Activated T-cell treated with anti-CD3 and anti-CD28 coated beads, Interleukin-2, amount 50 U/mL, for 4 hours (primary cell): ENCODE data around the gene TUBGCP6. TPM values are rescaled to one million over a fixed set of nuclear protein-coding genes. Genes with fewer than 3 reads are reported as not detected.
A peak's percentile ranks its signal among the peaks of the same experiment; 100 is the strongest.
"Not testable (repeated sequence)": the region's sequence is repeated elsewhere in the genome, so short reads cannot be mapped to it uniquely, and the experiment has no call there.

Experiments used
- ATAC-seq, 2 donors: fragments of 200-7000 bp; cut with Tn5 transposase; one replicate each; pipeline ENCODE4 v1.10.0; 2021
- DNase-seq: peaks from one replicate; pipeline ENCODE4 v3.0.0-alpha.2; 2020
- H3K27me3 Mint-ChIP-seq: one replicate; pipeline ENCODE4 v1.8.0; 2021; ENCODE audit warnings: low read depth, mixed read lengths
- H3K36me3 Mint-ChIP-seq: one replicate; pipeline ENCODE4 v1.8.0; 2022; ENCODE audit warnings: mixed read lengths; ENCODE audit not compliant: insufficient read depth
- H3K4me1 Mint-ChIP-seq: one replicate; pipeline ENCODE4 v1.8.0; 2021; ENCODE audit warnings: low read depth, mixed read lengths
- H3K4me3 Mint-ChIP-seq: one replicate; pipeline ENCODE4 v1.8.0; 2021; ENCODE audit warnings: mild to moderate bottlenecking, moderate library complexity, mixed read lengths
- H3K9me3 Mint-ChIP-seq: one replicate; pipeline ENCODE4 v1.8.0; 2021; ENCODE audit warnings: mixed read lengths
- total RNA-seq, 3 donors: library from RNA; stranded (reverse); gene quantifications; one replicate each; pipeline ENCODE4 v1.2.1, GENCODE V29; 2021

TUBGCP6 gene
- total RNA-seq, 3 donors from 2014 or later: 44.5 to 50.6 (median 48.3) TPM

- H3K27me3 Mint-ChIP-seq: no peaks in the 10 kb centered on the region
- peaks cover 28% of the 10 kb centered on the region for H3K36me3 Mint-ChIP-seq
- ATAC-seq (no peak), DNase-seq (no peak)
- H3K4me3 Mint-ChIP-seq: no peak overlapping the region
- no peaks in the 10 kb centered on the region for H3K9me3 Mint-ChIP-seq
- H3K4me1 Mint-ChIP-seq: peaks cover 12% of the 10 kb centered on the region
Measured at GRCh38 chr22:50215297-50216054, 29.3 kb downstream of the TUBGCP6 start.

- DNase-seq (no peak), ATAC-seq (no peak)
- Mint-ChIP-seq H3K9me3 (no peaks in the 10 kb centered on the region), H3K4me1 (peaks cover 16% of the 10 kb centered on the region), H3K27me3 (no peaks in the 10 kb centered on the region), H3K4me3 (no peak overlapping the region), H3K36me3 (peaks cover 32% of the 10 kb centered on the region)
Measured at GRCh38 chr22:50213263-50213662, 31.6 kb downstream of the TUBGCP6 start.

DNA sequence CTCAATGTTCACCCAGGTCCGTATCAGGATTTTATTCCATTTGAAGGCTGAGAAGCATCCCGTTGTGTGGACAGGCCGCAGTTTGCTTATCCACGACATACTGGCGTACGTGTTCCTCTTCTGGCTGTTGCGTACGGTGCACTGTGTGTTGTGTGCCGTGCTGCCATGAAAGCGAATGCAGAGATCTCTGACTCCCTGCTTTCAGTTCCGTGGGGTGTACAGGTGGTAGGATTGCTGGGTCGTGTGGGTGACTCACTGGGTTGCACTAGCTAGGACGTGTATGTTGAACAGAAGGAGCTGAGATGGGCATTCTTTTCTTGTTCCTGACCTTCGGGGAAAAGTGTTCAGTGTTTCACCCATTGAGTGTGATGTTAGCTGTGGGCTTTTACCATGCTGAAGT, 33.7 kb downstream of the TUBGCP6 start:
- Mint-ChIP-seq H3K4me1 (peaks cover 16% of the 10 kb centered on the region), H3K27me3 (no peaks in the 10 kb centered on the region), H3K36me3 (peaks cover 28% of the 10 kb centered on the region), H3K4me3 (no peak overlapping the region), H3K9me3 (no peaks in the 10 kb centered on the region)
- DNase-seq: no peak
- ATAC-seq: no peak

GRCh38 chr22:50210378-50211139, 34.3 kb downstream of the TUBGCP6 start:
- DNase-seq (no peak), ATAC-seq (no peak)
- no peaks in the 10 kb centered on the region for H3K27me3 Mint-ChIP-seq
- peaks cover 16% of the 10 kb centered on the region for H3K4me1 Mint-ChIP-seq
- H3K9me3 Mint-ChIP-seq: no peaks in the 10 kb centered on the region
- peaks cover 23% of the 10 kb centered on the region for H3K36me3 Mint-ChIP-seq
- no peak overlapping the region for H3K4me3 Mint-ChIP-seq

DNA sequence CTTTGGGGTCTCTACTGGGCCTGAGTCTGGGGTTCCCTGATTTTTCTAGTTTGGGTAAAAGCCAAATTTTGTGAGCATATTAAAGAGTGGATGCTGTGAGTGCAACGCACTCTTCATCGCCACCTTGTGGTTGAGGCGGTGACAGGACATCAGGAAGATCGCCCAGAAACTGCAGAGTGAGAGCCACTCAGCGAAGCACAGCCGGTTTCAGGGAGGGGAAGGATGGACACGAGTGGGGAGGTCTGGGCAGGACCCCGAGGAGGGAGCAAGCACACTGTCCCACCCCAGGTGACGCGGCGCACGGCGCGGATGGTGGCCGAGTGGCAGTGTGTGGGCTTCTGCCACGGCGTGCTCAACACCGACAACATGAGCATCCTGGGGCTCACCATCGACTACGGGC, 34.9 kb downstream of the TUBGCP6 start:
- Mint-ChIP-seq H3K4me1 (peaks cover 18% of the 10 kb centered on the region), H3K4me3 (no peak overlapping the region), H3K27me3 (no peaks in the 10 kb centered on the region), H3K36me3 (peaks cover 25% of the 10 kb centered on the region), H3K9me3 (no peaks in the 10 kb centered on the region)
- peak; percentile 73 for ATAC-seq
- DNase-seq: peak; percentile 65

DNA sequence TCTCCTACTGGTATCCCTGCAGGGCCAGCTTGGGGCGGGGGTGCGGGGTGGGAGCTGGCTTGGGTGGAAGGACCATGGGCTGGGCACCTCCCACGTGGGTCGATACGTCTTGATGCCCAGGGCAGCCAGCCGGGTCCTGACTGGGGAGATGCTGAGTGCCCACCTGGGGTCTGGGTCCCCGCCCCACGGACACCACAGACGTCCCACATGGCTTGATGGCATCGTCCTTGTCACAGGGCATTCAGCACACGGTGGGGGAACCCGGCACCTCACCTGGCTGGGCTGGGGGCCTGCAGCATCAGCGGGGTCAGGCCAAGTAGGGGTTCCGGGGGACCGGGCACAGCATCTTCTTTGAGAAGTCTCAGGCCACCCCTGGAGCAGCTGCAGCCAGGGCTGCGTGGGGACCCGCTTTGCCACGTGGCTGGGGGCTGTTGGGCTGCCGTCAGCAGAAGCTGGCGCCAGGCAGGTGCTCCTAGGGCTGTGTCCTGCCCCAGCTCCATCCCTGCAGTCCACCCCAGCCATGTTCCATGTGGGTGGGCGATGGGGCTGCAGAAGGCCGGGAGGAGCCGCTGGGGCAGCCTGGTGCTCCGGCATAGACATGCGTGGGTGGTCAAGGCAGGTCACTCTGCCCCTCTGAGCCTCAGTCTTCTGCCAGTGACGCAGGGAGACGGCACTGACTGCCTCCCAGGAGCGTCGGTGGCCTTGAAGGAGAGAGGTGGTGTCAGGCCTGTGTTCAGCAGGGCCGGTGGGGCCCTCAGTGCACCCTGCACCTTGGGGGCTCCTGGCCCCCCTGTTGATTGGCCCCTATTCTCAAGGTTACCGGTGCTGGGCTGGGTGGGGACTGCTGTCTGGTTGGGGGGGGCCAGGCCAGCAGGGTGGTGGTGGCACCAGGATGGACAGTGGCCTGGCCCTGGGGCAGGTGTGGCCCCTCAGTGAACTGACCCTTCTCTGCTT, 35.6 kb downstream of the TUBGCP6 start:
- peaks cover 18% of the 10 kb centered on the region for H3K4me1 Mint-ChIP-seq
- H3K36me3 Mint-ChIP-seq: peaks cover 24% of the 10 kb centered on the region
- no peaks in the 10 kb centered on the region for H3K9me3 Mint-ChIP-seq
- no peak overlapping the region for H3K4me3 Mint-ChIP-seq
- H3K27me3 Mint-ChIP-seq: no peaks in the 10 kb centered on the region
- no peak for DNase-seq
- peak; percentile 10 to 35 for ATAC-seq

GRCh38 chr22:50208430-50208938, 36.3 kb downstream of the TUBGCP6 start:
- H3K4me1 Mint-ChIP-seq: peaks cover 20% of the 10 kb centered on the region
- H3K36me3 Mint-ChIP-seq: peaks cover 26% of the 10 kb centered on the region
- DNase-seq (no peak), ATAC-seq (no peak)
- no peaks in the 10 kb centered on the region for H3K27me3 Mint-ChIP-seq
- no peaks in the 10 kb centered on the region for H3K9me3 Mint-ChIP-seq
- H3K4me3 Mint-ChIP-seq: no peak overlapping the region

DNA sequence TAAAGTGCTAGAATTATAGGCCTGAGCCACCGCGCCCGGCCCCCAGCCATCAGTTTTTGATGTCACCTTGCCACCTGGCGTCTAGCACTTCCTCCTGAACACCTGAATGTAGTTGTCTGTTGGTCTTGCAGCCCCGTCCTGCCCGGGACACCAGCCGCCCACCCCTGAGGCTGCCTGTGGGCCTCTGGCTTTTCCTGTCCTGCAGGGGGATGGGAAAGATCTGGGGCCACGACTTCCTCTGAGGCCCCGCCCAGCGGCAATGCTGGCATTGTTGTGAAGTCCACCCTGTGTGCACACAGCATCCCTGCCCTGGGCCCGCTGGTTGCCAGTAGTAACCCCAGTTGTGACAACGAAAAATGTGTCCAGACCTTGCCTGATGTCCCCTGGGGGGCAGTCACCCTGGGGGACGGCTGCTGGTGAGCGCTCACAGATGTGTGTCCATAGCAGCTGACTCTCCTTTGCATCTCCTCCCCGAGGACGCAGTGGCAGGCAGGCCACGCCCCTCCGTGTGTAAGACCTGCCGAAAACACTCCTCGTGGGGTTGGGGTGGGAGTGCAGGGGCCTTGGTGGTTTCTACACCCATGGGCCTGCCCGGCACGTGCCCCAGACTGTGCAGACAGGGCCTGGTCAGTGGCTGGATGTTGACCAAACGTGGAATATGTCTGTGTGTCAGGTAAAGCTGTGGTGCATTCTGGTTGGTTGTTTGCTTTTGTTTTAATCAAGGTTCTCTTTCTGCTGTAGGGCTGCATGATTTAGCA, 37.3 kb downstream of the TUBGCP6 start:
- Mint-ChIP-seq H3K27me3 (no peaks in the 10 kb centered on the region), H3K4me3 (no peak overlapping the region), H3K36me3 (peaks cover 26% of the 10 kb centered on the region), H3K4me1 (peaks cover 20% of the 10 kb centered on the region), H3K9me3 (no peaks in the 10 kb centered on the region)
- ATAC-seq (no peak), DNase-seq (no peak)

GRCh38 chr22:50206599-50206998, 38.2 kb downstream of the TUBGCP6 start:
- H3K36me3 Mint-ChIP-seq: peaks cover 23% of the 10 kb centered on the region
- no peaks in the 10 kb centered on the region for H3K9me3 Mint-ChIP-seq
- no peak overlapping the region for H3K4me3 Mint-ChIP-seq
- H3K27me3 Mint-ChIP-seq: no peaks in the 10 kb centered on the region
- ATAC-seq: no peak
- no peak for DNase-seq
- H3K4me1 Mint-ChIP-seq: peaks cover 26% of the 10 kb centered on the region

DNA sequence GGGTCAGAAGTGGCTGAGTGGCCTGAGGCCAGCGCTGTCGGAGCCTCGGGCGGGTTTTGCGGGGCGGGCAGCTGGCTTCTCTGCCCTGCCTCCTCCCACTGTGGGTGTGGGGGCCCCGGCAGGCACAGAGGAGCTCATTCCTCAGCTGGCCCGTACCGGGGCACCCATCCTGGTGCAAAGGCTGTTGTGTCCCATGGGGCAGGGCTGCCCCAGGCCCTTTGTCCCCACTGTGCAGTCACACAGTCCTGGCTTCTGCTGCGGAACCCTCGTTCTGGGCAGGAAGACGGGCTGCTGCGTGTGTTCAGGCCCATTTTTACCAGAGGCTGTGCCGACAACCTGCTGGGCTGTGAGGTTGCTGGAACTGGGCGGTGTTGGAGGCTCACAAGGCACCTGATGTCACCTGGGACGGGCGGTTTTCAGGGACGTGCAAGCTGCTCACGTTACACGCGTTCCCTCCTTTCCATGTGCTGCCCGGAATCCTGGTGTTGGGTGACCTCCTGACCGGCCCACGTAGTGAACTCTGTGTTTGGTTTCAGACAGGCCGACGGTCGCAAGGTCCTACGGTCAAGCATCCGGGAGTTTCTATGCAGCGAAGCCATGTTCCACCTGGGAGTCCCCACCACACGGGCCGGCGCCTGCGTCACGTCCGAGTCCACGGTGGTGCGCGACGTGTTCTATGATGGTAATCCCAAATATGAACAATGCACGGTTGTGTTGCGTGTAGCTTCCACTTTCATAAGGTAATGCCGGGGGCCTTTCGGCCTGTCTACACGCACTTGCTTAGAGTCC, 38.8 kb downstream of the TUBGCP6 start:
- Mint-ChIP-seq H3K4me3 (no peak overlapping the region), H3K27me3 (no peaks in the 10 kb centered on the region), H3K36me3 (peaks cover 19% of the 10 kb centered on the region), H3K4me1 (peaks cover 24% of the 10 kb centered on the region), H3K9me3 (no peaks in the 10 kb centered on the region)
- ATAC-seq (no peak), DNase-seq (no peak)

DNA sequence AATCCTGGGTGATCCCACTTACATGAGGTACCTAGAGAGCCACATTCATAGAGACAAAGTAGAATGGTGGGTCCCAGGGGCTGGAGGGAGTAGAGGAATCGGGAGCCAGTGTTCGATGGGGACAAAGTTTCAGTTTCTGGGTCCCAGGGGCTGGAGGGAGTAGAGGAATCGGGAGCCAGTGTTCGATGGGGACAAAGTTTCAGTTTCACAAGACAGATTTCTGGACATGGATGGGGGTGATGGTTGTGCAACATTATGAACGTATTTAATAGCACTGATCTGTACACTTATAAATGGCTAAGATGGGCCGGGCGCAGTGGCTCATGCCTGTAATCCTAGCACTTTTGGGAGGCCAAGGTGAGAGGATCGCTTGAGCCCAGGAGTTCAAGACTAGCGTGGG, 39.8 kb downstream of the TUBGCP6 start:
- H3K4me3 Mint-ChIP-seq, H3K9me3 Mint-ChIP-seq, ATAC-seq, DNase-seq, H3K27me3 Mint-ChIP-seq: not testable (repeated sequence)
- peaks cover 24% of the 10 kb centered on the region for H3K4me1 Mint-ChIP-seq
- H3K36me3 Mint-ChIP-seq: peaks cover 18% of the 10 kb centered on the region

DNA sequence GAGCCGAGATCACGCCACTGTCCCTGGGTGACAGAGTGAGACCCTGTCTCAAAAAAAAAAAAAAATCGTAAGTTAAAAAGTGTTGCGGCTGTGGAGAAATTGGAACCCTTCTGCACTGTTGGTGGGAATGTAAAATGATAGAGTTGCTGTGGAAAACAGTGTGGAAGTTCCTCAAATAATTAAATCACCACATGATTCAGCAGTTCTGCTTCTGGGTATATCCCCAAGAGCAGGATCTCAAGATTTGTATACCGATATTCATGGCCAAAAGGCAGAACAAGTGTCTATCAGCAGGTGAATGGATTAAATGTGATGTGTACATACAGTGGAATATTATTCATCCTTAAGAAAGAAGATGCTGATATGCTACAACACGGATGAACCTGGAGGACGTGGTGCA, 40.3 kb downstream of the TUBGCP6 start:
- ATAC-seq: no peak
- no peak for DNase-seq
- Mint-ChIP-seq H3K4me3 (no peak overlapping the region), H3K4me1 (peaks cover 21% of the 10 kb centered on the region), H3K9me3 (no peaks in the 10 kb centered on the region), H3K36me3 (peaks cover 15% of the 10 kb centered on the region), H3K27me3 (no peaks in the 10 kb centered on the region)

DNA sequence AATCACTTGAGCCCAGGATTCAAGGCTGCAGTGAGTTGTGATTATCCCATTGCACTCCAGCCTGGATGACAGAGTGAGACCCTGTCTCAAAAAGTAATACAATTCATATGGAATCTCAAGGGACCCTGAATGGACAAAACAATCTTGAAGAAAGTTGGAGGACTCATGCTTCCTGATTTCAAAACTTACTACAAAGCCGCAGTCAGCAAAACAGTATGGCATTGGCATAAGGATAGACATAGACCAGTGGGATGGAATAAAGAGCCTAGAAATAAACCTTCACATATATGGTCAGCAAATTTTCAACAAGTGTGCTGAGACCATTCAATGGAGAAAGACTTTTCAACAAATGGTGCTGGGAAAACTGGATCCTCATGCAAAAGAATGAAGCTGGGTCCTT, 41.5 kb downstream of the TUBGCP6 start:
- Mint-ChIP-seq H3K4me3 (no peak overlapping the region), H3K4me1 (peaks cover 24% of the 10 kb centered on the region), H3K27me3 (no peaks in the 10 kb centered on the region), H3K9me3 (no peaks in the 10 kb centered on the region), H3K36me3 (peaks cover 15% of the 10 kb centered on the region)
- no peak for ATAC-seq
- DNase-seq: no peak
